Astrocyte (in vitro differentiated cells and primary cell): ENCODE data around the gene SLC30A1. TPM values are rescaled to one million over a fixed set of nuclear protein-coding genes. Genes with fewer than 3 reads are reported as not detected.

Experiments used
- DNase-seq: peaks from one replicate; pipeline ENCODE4 v3.0.0-alpha.2; 2010; ENCODE audit warnings: low read depth
- FAIRE-seq: peaks from 2 replicates; lab custom pipeline; 2011; peaks lifted over from hg19 to GRCh38; lab: Jason Lieb, UNC
- H2AFZ ChIP-seq: 2 replicates; pipeline ENCODE4 v1.6.0; 2012; ENCODE audit warnings: low read depth, low read length, inconsistent platforms
- H3K27ac ChIP-seq: 2 replicates; pipeline ENCODE4 v1.5.1; 2011; ENCODE audit warnings: low read depth, low read length, inconsistent platforms
- H3K27me3 ChIP-seq: 2 replicates; pipeline ENCODE4 v1.6.0; 2011; ENCODE audit warnings: low read length, inconsistent platforms; ENCODE audit not compliant: insufficient read depth
- H3K36me3 ChIP-seq: 2 replicates; pipeline ENCODE4 v1.5.1; 2011; ENCODE audit warnings: low read length, inconsistent platforms; ENCODE audit not compliant: insufficient read depth
- H3K4me1 ChIP-seq: 2 replicates; pipeline ENCODE4 v1.5.1; 2011; ENCODE audit warnings: low read length, inconsistent platforms; ENCODE audit not compliant: insufficient read depth
- H3K4me2 ChIP-seq: 2 replicates; pipeline ENCODE4 v1.6.0; 2012; ENCODE audit warnings: low read length, inconsistent platforms
- H3K4me3 ChIP-seq: 2 replicates; pipeline ENCODE4 v1.5.1; 2011; ENCODE audit warnings: low read depth, mild to moderate bottlenecking, low read length, inconsistent platforms; ENCODE audit not compliant: insufficient read depth
- H3K79me2 ChIP-seq: 2 replicates; pipeline ENCODE4 v1.6.0; 2012; ENCODE audit warnings: mild to moderate bottlenecking, low read length, inconsistent platforms; ENCODE audit not compliant: insufficient read depth
- H3K9ac ChIP-seq: 2 replicates; pipeline ENCODE4 v1.6.0; 2012; ENCODE audit warnings: mild to moderate bottlenecking, low read length, inconsistent platforms
- H3K9me3 ChIP-seq: 2 replicates; pipeline ENCODE4 v1.5.1; 2012; ENCODE audit warnings: low read depth, mild to moderate bottlenecking, low read length, inconsistent platforms; ENCODE audit not compliant: insufficient read depth
- H4K20me1 ChIP-seq: 2 replicates; pipeline ENCODE4 v1.6.0; 2012; ENCODE audit warnings: low read length, inconsistent platforms; ENCODE audit not compliant: insufficient read depth
- H3K27ac Mint-ChIP-seq: one replicate; pipeline ENCODE4 v1.8.0; 2021; ENCODE audit warnings: mild to moderate bottlenecking, mixed read lengths; ENCODE audit not compliant: unreplicated experiment
- H3K27me3 Mint-ChIP-seq: one replicate; pipeline ENCODE4 v1.8.0; 2021; ENCODE audit warnings: low read depth, mixed read lengths; ENCODE audit not compliant: unreplicated experiment
- H3K36me3 Mint-ChIP-seq: one replicate; pipeline ENCODE4 v1.8.0; 2021; ENCODE audit warnings: low read depth, mixed read lengths; ENCODE audit not compliant: unreplicated experiment
- H3K4me1 Mint-ChIP-seq: one replicate; pipeline ENCODE4 v1.8.0; 2021; ENCODE audit warnings: low read depth, mixed read lengths; ENCODE audit not compliant: unreplicated experiment
- H3K4me3 Mint-ChIP-seq: one replicate; pipeline ENCODE4 v1.8.0; 2021; ENCODE audit warnings: mild to moderate bottlenecking, moderate library complexity, mixed read lengths; ENCODE audit not compliant: unreplicated experiment
- H3K9me3 Mint-ChIP-seq: one replicate; pipeline ENCODE4 v1.8.0; 2021; ENCODE audit warnings: mild to moderate bottlenecking, mixed read lengths; ENCODE audit not compliant: unreplicated experiment
- CTCF ChIP-seq: IDR thresholded peaks from 2 replicates; pipeline ENCODE4 v1.5.1; 2011; ENCODE audit warnings: low read depth, mild to moderate bottlenecking, inconsistent platforms, low read length, moderate library complexity; ENCODE audit not compliant: insufficient read depth
- EZH2 ChIP-seq: IDR thresholded peaks from 2 replicates; pipeline ENCODE4 v1.6.1; 2012; ENCODE audit warnings: mild to moderate bottlenecking, low read length, inconsistent platforms; ENCODE audit not compliant: insufficient read depth
- total RNA-seq: library from RNA; stranded (reverse); gene quantifications from 2 replicates; pipeline ENCODE4 v1.2.1, GENCODE V29; 2021

SLC30A1 gene
- total RNA-seq, 1 donor from 2014 or later = 35.0 TPM

DNA sequence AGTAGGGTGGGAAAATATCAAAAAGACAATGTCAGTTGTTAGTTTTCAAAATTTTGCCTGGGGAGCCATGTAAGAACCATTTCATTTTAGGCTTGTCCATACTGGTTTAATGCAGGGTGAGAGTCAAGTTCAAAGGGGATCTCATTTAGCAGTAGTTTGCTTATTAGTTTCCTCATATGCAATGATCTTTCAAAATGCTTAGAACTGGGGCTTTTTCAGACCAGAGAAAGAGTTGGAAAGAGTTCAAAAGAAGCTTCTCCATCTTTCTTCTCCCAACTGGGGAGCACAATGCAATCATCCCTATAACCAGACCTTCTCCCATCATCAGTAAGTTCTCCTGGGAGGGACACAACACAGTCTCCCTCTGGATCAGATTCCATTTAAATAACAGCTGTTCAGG lies 16.5 kb upstream of the SLC30A1 start:
- FAIRE-seq (no peak), DNase-seq (no peak)
- Mint-ChIP-seq H3K9me3 (peaks cover 4% of the 10 kb centered on the region), H3K4me3 (no peak overlapping the region), H3K27me3 (peaks cover 6% of the 10 kb centered on the region), H3K27ac (no peak overlapping the region), H3K36me3 (no peaks in the 10 kb centered on the region), H3K4me1 (peaks cover 17% of the 10 kb centered on the region)
- Histone ChIP-seq H3K27me3 (peaks cover 6% of the 10 kb centered on the region), H3K4me1 (peaks cover 11% of the 10 kb centered on the region), H3K4me2 (no peak overlapping the region), H3K79me2 (no peaks in the 10 kb centered on the region), H3K9ac (no peak overlapping the region), H3K27ac (no peak overlapping the region), H3K4me3 (no peak overlapping the region), H3K9me3 (no peaks in the 10 kb centered on the region), H4K20me1 (no peaks in the 10 kb centered on the region), H3K36me3 (no peaks in the 10 kb centered on the region), H2AFZ (no peak overlapping the region)
- no peak for TF ChIP-seq CTCF
- TF ChIP-seq EZH2 = no peak

DNA sequence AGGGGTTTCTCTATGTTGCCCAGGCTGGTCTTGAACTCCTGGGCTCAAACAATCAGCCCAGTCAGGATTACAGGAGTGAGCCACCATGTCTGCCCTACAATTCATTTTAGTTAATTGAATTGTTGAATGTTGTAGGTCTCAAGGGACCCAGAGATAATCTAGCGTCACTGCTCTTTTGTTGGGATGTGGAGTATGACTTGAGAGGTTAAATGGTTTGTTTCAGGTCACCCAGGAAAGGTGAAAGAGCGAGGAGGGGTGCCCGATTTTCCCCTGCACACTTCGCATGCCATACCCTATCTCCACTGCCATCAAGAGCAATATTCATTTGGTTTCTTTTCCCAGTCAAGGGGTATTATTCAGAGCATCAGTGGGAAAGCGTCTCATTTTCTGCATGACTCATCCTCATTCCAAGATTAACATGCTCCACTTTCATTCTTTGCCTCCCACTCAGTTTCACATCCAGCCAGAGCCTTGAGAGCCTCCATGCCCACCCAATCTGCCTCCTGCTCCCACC lies 13.1 kb upstream of the SLC30A1 start:
- H3K4me1 ChIP-seq = peaks cover 11% of the 10 kb centered on the region
- peaks cover 3% of the 10 kb centered on the region for H3K27me3 Mint-ChIP-seq
- no peaks in the 10 kb centered on the region for H3K36me3 Mint-ChIP-seq
- H3K9me3 ChIP-seq = no peaks in the 10 kb centered on the region
- H3K4me1 Mint-ChIP-seq = peaks cover 17% of the 10 kb centered on the region
- H3K79me2 ChIP-seq = no peaks in the 10 kb centered on the region
- TF ChIP-seq CTCF = no peak
- TF ChIP-seq EZH2 = no peak
- no peaks in the 10 kb centered on the region for H3K36me3 ChIP-seq
- H4K20me1 ChIP-seq = no peaks in the 10 kb centered on the region
- H3K27ac Mint-ChIP-seq = peak overlapping the region; percentile 91
- peak overlapping the region; percentile 18 for H3K9ac ChIP-seq
- peaks cover 6% of the 10 kb centered on the region for H3K27me3 ChIP-seq
- H3K9me3 Mint-ChIP-seq = peaks cover 2% of the 10 kb centered on the region
- H3K4me3 ChIP-seq = peak overlapping the region; percentile 41
- peak; percentile 94 for DNase-seq
- FAIRE-seq = peak; percentile 96
- peak overlapping the region; percentile 57 for H3K27ac ChIP-seq
- peak overlapping the region; percentile 75 for H3K4me2 ChIP-seq
- peak overlapping the region; percentile 31 for H2AFZ ChIP-seq
- peak overlapping the region; percentile 20 for H3K4me3 Mint-ChIP-seq
